Testis (tissue), 2 donors: ENCODE results near the gene CTNNB1.

Experiments used
- CTCF ChIP-seq, 3 experiments: fragments of 450-650 bp in 2 of 3; fragments of 200-600 bp in 1 of 3; sonication (generic) in 1 of 3; IDR thresholded peaks; one replicate each; pipeline ENCODE4 v1.5.1; 2016 to 2019; ENCODE audit warnings: antibody characterized with exemption in 3 of 3, mild to moderate bottlenecking in 2 of 3, moderate library complexity in 1 of 3
- POLR2A ChIP-seq: fragments of 450-650 bp; IDR thresholded peaks from one replicate; pipeline ENCODE4 v1.6.1; 2017; ENCODE audit warnings: antibody characterized with exemption, mild to moderate bottlenecking, moderate library complexity

GRCh38 chr3:41207355-41207754 is 8.1 kb downstream of the CTNNB1 start:
- TF ChIP-seq POLR2A: no peak
- TF ChIP-seq CTCF (IDR thresholded peaks at IDR 0.05): no peak
